ENCODE results near the gene C1S.

DNA sequence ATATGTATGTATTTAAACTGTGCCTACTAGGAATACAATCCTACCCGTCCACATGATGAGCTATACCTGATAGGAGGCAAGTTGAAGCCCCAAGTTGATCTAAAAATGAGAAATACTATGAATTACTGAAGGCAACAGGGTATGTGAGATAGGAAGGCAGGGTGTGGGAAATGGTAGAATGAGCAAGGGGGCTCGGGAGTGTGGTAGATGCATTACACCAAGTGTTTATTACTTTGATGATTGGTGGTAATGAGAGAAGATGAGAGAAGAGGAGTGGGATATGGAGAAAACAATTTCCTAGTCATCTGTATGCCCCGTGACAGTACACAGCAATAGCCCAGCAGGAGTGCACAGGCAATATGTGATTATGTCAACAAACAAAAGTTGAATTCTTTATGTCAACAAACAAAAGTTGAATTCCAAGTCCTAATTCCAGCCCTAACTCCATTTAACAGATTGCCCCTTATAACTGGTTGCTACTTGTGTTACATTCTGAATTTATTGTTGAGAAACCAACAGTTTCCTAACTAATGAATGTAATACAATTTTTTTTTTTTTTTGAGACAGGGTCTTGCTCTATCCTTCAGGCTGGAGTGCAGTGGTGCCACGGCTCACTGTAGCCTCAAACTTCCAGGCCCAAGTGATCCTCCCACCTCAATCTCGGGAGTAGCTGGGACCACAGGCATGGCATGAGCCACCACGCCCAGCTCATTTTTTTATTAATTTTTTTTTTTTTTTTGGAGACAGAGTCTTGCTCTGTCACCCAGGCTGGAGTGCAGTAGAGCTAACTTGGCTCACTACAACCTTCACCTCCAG lies 44.8 kb upstream of the C1S start:
- TF ChIP-seq, protein P1, sequence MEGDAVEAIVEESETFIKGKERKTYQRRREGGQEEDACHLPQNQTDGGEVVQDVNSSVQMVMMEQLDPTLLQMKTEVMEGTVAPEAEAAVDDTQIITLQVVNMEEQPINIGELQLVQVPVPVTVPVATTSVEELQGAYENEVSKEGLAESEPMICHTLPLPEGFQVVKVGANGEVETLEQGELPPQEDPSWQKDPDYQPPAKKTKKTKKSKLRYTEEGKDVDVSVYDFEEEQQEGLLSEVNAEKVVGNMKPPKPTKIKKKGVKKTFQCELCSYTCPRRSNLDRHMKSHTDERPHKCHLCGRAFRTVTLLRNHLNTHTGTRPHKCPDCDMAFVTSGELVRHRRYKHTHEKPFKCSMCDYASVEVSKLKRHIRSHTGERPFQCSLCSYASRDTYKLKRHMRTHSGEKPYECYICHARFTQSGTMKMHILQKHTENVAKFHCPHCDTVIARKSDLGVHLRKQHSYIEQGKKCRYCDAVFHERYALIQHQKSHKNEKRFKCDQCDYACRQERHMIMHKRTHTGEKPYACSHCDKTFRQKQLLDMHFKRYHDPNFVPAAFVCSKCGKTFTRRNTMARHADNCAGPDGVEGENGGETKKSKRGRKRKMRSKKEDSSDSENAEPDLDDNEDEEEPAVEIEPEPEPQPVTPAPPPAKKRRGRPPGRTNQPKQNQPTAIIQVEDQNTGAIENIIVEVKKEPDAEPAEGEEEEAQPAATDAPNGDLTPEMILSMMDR (IDR thresholded peaks at IDR 0.05), result no peak
- no peak for TF ChIP-seq POLR2A (IDR thresholded peaks at IDR 0.05)
